GM19035 (cell line): ENCODE results near the gene MGAT4B.
"Not testable (repeated sequence)": the region's sequence is repeated elsewhere in the genome, so short reads cannot be mapped to it uniquely, and the experiment has no call there.

Experiments
- ATAC-seq: cut with Tn5 transposase; IDR thresholded peaks from one replicate; pipeline ENCODE4 v1.9.1; 2021; ENCODE audit not compliant: unreplicated experiment

Gene MGAT4B

DNA sequence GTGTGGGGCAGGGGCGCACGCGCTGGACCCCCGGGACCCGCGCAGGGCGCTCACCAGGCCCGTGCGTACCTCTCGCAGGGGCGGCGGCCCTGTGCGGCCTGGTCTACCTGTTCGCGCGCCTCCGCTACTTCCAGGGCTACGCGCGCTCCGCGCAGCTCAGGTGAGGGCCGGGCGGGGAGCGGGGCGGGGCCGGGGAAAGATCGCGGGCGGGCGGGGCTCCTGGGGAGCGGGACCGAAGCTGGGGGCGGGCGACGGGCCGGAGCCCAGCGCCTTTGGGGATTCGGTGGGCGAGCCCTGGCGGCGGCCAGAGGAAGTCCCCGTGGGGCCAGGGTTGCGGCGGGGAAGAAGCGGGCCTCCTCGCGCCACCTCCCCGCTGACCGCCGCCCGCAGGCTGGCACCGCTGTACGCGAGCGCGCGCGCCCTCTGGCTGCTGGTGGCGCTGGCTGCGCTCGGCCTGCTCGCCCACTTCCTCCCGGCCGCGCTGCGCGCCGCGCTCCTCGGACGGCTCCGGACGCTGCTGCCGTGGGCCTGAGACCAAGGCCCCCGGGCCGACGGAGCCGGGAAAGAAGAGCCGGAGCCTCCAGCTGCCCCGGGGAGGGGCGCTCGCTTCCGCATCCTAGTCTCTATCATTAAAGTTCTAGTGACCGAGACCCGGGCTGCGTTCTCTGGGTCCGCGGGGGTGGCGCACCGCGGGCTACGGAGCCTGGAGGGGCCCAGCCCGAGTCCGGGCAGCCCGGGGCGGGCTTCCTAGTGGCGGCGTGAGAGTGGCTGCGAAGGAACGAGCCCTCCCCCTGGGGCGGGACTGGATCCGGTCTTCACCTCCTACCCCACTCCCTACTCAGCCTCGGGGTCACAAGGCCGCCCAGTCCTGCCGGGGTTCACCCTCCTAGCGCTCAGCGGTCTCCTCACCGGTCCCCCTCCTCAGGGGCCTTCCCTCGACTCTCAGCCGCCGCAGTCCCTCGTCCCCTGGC, 10.5 kb downstream of the MGAT4B start:
- peak; percentile 82 for ATAC-seq

DNA sequence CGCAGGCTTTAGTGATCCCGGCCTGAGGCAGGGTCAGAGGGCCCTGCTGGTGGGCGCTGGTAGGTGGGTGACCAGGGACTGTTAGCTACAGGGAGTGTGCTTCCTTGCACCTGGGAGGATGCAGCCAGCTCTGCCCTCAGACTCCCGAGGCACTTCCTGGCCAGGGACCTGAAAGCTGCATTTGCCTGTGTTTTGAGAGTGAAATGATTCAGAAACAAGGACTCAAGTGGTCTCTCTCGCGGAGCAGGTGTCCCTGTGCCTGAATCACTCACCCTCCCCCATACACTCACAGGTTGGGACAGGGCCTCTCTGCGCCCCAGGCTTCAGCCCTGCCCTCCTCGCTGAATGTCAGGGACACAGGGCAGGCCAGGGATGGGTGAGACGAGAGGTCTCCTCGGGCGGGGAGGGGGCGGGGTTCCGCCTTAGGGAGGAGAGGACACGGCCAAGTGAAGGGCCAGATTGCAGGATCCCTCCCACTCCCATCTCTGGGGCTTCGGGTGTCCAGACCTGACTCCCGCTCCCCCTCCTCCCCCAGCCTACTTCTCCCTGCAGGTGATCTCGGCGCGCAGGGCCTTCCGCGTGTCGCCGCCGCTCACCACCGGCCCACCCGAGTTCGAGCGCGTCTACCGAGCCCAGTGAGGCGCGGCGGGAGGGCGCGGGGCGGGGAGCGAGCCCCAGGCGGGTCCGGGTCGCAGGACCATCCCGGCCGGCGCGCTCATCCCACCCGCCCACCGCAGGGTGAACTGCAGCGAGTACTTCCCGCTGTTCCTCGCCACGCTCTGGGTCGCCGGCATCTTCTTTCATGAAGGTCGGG, 11.4 kb downstream of the MGAT4B start:
- ATAC-seq: no peak

DNA sequence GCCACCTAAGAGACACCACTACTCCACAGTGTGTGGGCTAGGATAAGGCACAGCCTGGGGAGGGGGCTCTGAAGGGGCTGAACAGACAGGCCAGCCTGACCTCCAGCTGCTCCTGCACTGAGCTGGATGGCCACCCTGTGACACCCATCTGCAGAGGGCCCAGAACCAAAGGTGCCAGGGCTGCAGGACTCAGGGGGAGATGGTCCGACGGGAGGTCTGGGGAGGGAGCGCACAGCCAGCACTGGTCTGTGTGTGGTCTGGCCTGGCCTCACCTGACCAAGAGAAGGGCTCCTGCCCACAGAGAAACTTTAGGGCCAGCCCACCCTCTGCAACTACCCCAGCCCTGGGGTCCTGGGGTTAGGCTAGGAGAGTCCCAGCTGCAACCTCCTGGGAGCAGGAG, 12.1 kb downstream of the MGAT4B start:
- ATAC-seq: no peak

DNA sequence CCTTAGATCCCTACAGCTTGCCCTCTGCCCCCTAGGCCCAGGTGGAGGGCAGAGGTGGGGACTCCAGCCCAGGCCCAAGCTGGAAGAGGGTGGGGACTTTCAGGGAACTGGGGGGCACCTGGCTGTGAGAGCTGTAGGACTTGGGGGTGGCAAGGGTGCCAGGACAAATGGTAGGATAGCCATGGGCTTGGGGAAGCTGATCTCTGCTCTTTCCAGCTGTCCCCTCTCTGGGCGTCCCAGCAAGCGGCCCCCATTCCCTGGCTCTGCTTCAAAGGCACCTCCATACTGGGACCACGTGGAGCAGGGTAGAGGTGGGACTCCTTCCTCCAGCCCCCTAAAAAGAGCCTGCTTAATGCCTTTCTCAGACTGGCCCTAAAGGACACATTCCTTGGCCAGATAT, 12.5 kb downstream of the MGAT4B start:
- no peak for ATAC-seq

GRCh38 chr5:179793468-179794139, 13.1 kb downstream of the MGAT4B start, which contains the start of gene LTC4S:
TSS of gene LTC4S (plus strand) at chr5:179793986. CDS start at chr5:179794081, 95 bp downstream.
- ATAC-seq: no peak

DNA sequence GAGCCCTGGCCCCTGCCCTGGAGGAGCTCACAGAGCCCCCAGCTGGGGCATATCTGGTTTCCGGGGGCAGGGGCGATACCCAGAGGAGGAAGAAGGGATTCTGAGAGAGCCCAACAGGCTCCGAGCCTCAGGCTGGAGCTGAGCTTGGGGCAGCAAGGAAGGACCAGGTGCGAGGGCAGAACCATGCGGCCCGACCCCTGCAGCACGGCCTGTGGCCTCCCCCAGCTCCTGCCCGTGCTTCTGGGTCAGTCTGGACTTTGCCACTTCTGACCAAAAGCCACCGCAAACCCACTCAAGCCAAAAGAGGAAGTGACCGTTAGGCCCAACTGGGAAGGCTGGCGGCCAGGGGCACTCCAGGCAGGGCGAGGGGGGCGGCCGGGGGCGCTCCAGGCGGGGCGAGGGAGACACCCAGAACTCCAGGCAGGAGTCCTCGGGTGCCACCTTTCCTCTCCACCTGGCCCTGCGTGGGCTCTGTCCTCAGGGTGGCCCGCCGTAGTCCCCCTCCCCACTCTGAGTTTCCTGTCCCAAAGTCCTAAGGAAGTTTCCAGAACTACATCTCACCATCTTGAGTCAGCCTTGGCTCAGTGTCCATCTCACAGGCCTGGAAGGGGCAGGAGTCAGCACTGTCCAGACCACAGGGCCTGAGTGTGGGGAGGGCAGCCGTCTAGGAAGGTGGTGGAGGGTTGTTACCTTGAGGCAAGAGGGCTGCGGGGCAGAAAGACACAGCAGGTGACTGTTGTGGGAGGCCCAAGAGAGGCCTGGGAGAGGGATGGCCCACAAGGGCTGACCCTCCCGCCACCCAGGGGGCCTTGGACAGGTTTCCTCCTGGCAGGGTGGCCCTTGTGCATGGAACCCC, 13.8 kb downstream of the MGAT4B start:
- no peak for ATAC-seq

GRCh38 chr5:179791881-179792611, 14.6 kb downstream of the MGAT4B start:
- ATAC-seq: no peak

- not testable (repeated sequence) for ATAC-seq
Measured at GRCh38 chr5:179789278-179789677, 17.4 kb downstream of the MGAT4B start.

- no peak for ATAC-seq
Measured at GRCh38 chr5:179788193-179788854, 18.3 kb downstream of the MGAT4B start.

GRCh38 chr5:179786861-179787260, 19.8 kb downstream of the MGAT4B start:
- ATAC-seq: no peak

DNA sequence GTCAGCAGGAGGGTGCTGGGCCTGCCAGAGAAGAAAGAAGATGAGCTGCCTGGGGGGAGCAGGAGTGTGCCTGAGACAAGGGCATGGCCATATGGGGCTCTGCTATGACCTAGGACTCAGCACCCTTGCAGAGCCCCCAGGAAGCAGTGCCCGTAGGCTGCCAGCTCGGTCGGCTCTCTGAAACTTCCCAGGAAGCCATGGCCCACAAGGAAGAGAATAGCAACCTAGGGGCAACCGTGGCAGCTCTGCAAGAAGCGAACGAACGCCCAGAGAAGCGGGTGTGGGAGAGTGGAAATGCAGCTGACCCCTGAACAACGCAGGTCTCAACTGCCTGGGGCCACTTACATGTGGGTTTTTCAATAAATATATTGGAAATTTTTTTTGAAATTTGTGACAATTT, 23.5 kb downstream of the MGAT4B start:
- no peak for ATAC-seq

GRCh38 chr5:179781846-179782245, 24.8 kb downstream of the MGAT4B start:
- ATAC-seq: no peak

DNA sequence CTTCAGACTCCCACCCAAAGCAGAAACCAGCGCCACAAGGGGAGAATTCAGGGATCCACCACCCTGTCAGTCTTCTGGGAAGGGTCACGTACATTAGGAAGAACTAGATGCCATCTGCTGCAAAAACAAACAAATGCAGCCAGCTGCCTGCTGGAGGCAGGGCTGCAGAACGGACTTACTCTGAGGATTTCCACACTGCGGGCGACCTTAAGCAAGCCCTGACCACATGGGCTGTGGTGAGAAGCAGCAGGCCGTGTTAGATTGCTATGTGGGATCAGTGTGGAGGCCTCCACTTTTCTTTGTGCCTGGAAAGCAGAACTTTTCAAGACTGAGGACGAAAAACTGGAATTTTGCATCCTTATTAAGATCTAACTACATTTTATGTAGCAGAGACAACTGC, 26.3 kb downstream of the MGAT4B start:
- ATAC-seq: no peak

- ATAC-seq: no peak
Measured at GRCh38 chr5:179779826-179780225, 26.8 kb downstream of the MGAT4B start.

DNA sequence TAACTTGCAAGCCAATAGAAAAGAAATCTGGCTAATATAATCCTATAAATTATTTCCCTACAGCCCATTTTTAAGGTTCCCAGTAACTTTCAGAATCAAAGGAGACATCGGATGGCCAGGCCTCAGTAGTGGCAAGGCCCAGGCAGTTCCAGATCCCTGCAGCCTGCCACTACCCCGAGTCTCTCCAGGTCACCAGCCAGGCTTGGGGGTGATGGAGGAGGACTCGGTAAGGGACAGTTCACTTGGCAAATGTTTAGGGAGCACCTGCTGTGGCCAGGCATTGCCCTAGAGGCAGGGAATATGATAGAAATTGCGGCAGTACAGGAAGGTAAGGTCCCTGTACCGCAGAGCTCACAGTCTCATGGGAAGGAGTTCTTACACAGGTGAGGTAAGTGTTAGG, 28.1 kb downstream of the MGAT4B start:
- no peak for ATAC-seq

- ATAC-seq: no peak
Measured at GRCh38 chr5:179777909-179778308, 28.8 kb downstream of the MGAT4B start.

- no peak for ATAC-seq
Measured at GRCh38 chr5:179777456-179777855, 29.2 kb downstream of the MGAT4B start.

- ATAC-seq: no peak
Measured at GRCh38 chr5:179776411-179776938, 30.2 kb downstream of the MGAT4B start.

DNA sequence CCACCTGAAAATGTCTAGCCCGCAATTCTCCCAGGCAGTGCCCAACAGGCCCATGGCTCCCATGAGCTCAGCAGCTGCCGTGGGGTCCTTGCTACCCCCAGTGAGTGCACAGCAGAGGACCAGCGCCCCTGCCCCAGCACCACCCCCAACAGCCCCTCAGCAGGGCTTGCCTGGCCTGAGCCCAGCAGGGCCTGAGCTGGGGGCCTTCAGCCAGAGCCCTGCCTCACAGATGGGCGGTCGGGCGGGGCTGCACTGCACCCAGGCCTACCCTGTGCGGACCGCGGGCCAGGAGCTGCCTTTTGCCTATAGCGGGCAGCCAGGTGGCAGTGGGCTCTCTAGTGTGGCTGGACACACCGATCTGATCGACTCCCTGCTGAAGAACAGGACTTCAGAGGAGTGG, 32.2 kb downstream of the MGAT4B start:
- ATAC-seq: no peak
